Activated T-helper 1 cell treated with anti-CD3 and anti-CD28 coated beads, Interleukin-12 subunit alpha, Interleukin-12 subunit beta, Interleukin-2, Interleukin-4 antibody, amounts not matched to agents 30 ng/mL and 10 ng/mL and 1 ng/mL, durations not matched to agents 14 hours and 24 hours and 36 hours (primary cell): Measurements from ENCODE around the gene DNMT3B. TPM values are rescaled to one million over a fixed set of nuclear protein-coding genes. Genes with fewer than 3 reads are reported as not detected.
"Not testable (repeated sequence)": the region's sequence is repeated elsewhere in the genome, so short reads cannot be mapped to it uniquely, and the experiment has no call there.

ENCODE experiments used
- DNase-seq: peaks from one replicate; pipeline ENCODE4 v3.0.0; 2021; ENCODE audit warnings: low spot score
- H3K27ac Mint-ChIP-seq: one replicate; pipeline ENCODE4 v1.8.0; 2021; ENCODE audit warnings: mild to moderate bottlenecking, mixed read lengths
- H3K27me3 Mint-ChIP-seq: one replicate; pipeline ENCODE4 v1.8.0; 2022; ENCODE audit warnings: mild to moderate bottlenecking, moderate library complexity, mixed read lengths; ENCODE audit not compliant: insufficient read depth
- H3K36me3 Mint-ChIP-seq: one replicate; pipeline ENCODE4 v1.8.0; 2021; ENCODE audit warnings: low read depth, mixed read lengths
- H3K4me1 Mint-ChIP-seq: one replicate; pipeline ENCODE4 v1.8.0; 2021; ENCODE audit warnings: low read depth, mixed read lengths
- H3K4me3 Mint-ChIP-seq: one replicate; pipeline ENCODE4 v1.8.0; 2021; ENCODE audit warnings: mild to moderate bottlenecking, moderate library complexity, mixed read lengths
- H3K9me3 Mint-ChIP-seq: one replicate; pipeline ENCODE4 v1.8.0; 2021; ENCODE audit warnings: mixed read lengths
- intact Hi-C: fragments of 100-400 bp; cut with micrococcal nuclease; formaldehyde crosslinking; loops from one replicate; pipeline ENCODE4 v1.15.1; 2024
- total RNA-seq: library from RNA; stranded (reverse); gene quantifications from 2 replicates; pipeline ENCODE4 v1.2.3, GENCODE V29; 2022

The DNMT3B gene
- total RNA-seq, 1 donor from 2014 or later, result 0.75 TPM

DNA sequence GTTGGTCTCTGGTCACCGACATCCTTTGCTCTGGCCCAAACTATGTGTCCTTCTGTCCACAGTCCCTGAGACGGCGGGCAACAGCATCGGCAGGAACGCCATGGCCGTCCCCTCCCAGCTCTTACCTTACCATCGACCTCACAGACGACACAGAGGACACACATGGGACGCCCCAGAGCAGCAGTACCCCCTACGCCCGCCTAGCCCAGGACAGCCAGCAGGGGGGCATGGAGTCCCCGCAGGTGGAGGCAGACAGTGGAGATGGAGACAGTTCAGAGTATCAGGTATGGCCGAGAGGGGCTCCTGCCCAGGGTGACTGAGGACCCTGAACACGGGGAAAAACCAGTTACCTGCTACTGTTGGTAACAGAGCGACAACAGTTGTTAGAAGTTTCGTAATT is 25.0 kb downstream of the DNMT3B start:
- no peaks in the 10 kb centered on the region for H3K9me3 Mint-ChIP-seq
- DNase-seq, result no peak
- no peaks in the 10 kb centered on the region for H3K27me3 Mint-ChIP-seq
- H3K4me1 Mint-ChIP-seq, result peaks cover 14% of the 10 kb centered on the region
- intact Hi-C loops, result no loop called here
- no peak overlapping the region for H3K4me3 Mint-ChIP-seq
- no peaks in the 10 kb centered on the region for H3K36me3 Mint-ChIP-seq
- H3K27ac Mint-ChIP-seq, result no peak overlapping the region

DNA sequence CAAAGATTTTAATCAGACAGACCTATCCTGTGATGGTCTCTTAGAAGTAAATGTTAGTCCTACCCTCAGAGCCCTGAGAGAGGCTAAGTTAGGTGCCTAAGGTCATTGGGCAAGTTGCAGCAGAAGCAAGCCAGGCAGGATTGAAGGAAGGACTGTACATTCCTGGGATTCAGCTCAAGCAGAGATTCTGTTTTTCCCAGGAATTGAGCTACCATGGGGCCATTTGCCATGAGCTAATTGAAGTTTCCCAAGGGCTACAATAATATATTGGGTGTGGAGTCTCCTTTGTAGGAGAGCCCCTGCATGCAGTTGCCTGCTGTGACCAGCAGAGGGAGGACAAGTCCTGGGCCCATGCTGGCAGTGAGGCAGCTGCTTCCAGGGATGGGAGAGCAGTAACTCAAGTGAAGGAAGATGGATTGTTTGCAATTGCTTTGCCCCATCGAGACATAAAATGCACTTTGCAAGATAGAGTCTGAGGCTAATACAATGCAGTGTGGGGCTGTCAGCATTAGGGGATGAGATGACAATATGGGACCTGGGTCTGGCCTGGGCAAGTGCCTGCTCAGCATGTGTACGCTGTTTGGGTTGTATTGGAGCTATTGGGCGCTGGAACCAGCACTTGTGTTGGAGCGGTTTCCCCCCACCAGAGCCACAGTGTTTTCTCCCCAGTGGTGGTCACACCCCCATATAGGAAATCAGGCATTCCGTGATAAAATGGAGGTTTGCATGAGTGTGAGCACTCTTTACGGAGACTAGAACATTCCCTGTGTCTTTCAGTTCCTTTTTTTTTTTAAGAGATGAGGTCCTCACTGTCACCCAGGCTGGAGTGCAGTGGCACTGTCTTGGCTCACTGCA is 27.9 kb downstream of the DNMT3B start:
- Mint-ChIP-seq H3K36me3 (no peaks in the 10 kb centered on the region), H3K27ac (no peak overlapping the region), H3K27me3 (no peaks in the 10 kb centered on the region), H3K9me3 (no peaks in the 10 kb centered on the region), H3K4me1 (peaks cover 29% of the 10 kb centered on the region), H3K4me3 (no peak overlapping the region)
- peak; percentile 60 for DNase-seq
- intact Hi-C loops, result loop anchor here (1.0 to 5.0 kb wide), 7 partner anchors 29 to 509 kb away; partner anchors contain the start of gene MAPRE1

DNA sequence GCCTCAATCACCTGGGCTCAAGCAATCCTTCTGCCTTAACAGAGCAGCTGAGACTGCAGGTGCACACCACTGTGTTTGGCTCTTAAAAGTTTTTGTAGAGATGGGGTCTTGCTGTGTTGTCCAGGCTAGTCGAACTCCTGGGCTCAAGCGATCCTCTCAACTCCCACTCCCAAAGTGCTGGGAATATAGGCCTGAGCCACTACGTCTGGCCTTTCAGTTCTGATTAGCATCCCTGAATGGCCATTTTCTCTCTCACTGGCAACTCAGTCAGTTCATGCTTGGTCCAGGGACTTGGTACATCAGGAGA is 28.5 kb downstream of the DNMT3B start:
- Mint-ChIP-seq H3K4me3 (no peak overlapping the region), H3K4me1 (peaks cover 29% of the 10 kb centered on the region), H3K9me3 (no peaks in the 10 kb centered on the region), H3K36me3 (no peaks in the 10 kb centered on the region), H3K27me3 (no peaks in the 10 kb centered on the region), H3K27ac (no peak overlapping the region)
- DNase-seq, result no peak
- intact Hi-C loops, result loop anchor here (1.0 to 5.0 kb wide), 7 partner anchors 29 to 508 kb away; partner anchors contain the start of gene MAPRE1

DNA sequence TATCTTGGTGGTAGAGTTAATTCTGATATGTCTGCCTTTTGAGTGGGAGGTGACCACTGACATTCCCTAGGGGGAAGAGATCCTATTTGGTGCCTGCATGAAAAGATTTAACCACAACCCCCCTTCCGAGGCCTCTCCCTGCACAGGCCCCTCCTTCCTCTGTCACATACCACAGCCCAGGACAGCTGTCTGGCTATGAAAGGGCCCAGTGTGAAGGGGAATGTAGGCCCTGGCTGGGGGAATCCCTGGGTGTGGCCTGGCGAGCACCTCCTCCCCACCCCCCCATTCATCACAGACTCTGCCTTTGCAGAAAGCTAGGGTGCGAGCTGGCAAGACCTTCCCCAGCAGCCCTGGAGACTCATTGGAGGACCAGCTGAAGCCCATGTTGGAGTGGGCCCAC is 30.1 kb downstream of the DNMT3B start:
- no peaks in the 10 kb centered on the region for H3K36me3 Mint-ChIP-seq
- H3K27me3 Mint-ChIP-seq, result no peaks in the 10 kb centered on the region
- peaks cover 29% of the 10 kb centered on the region for H3K4me1 Mint-ChIP-seq
- peak; percentile 11 for DNase-seq
- no peaks in the 10 kb centered on the region for H3K9me3 Mint-ChIP-seq
- intact Hi-C loops, result loop anchor here (5.0 kb wide), 1 partner anchor 40 kb away; no protein-coding TSS in a partner anchor
- no peak overlapping the region for H3K4me3 Mint-ChIP-seq
- no peak overlapping the region for H3K27ac Mint-ChIP-seq

DNA sequence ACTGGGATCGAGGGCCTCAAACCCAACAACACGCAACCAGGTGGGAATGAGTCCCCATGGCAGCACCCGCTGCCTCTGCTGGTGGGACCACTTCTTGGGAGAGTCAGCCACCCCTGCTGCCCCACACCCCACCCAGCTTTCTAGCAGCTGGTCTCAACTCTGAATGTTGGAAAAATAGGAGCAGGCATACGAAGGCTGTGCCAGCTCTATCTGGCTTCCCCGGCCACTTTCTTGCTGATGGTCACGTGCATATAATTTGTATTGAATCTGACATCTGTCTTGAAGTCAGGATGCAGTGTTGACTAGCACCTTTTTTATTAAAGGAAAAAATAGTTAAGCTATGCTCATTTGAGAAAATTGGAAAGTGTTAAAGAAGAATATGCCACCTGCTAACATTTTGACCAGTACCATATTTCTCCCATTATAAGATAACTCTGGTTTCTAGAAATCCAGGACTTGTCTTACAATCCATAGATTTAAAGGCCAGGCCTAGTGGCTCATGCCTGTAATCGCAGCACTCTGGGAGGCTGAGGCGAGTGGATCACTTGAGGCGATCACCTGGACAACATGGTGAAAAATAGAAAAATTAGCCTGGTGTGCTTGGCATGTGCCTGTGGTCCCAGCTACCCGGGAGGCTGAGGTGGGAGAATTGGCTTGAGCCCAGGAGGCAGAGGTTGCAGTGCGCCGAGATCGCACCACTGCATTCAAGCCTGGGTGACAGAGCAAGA is 30.7 kb downstream of the DNMT3B start:
- no peak for DNase-seq
- intact Hi-C loops, result loop anchor here (5.0 kb wide), 1 partner anchor 39 kb away; no protein-coding TSS in a partner anchor

DNA sequence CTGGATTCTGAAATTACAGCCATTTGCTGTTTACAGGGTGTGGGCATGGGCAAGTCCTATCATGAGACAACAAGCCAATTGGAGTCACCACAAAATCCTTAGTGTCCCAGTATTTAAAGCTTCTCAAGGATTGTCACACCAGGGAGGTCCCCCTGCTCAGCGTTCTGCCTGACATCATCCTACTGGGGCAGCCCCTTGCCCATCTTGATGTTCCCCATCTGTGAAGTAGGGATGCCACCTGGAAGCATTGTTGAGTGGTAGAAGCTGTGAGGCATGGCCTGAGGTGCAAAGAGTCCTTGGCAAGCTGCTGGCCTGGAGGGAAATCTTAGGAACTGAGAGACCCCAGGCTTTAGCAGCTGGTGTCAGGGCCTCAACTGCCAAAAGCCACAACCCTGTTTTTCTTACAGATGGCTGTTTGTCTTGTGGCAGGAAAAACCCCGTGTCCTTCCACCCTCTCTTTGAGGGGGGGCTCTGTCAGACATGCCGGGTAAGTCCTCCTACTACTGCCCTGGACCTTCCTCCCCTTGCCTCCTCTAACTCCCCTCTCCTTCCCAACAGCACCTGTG is 34.3 kb downstream of the DNMT3B start:
- Mint-ChIP-seq H3K36me3 (no peaks in the 10 kb centered on the region), H3K27ac (no peak overlapping the region), H3K9me3 (no peaks in the 10 kb centered on the region), H3K4me3 (no peak overlapping the region), H3K27me3 (no peaks in the 10 kb centered on the region), H3K4me1 (peaks cover 22% of the 10 kb centered on the region)
- intact Hi-C loops, result no loop called here
- DNase-seq, result no peak

More for the DNA sequence above, 30.7 kb downstream of the DNMT3B start:
- Mint-ChIP-seq H3K4me3 (no peak overlapping the region), H3K36me3 (no peaks in the 10 kb centered on the region), H3K4me1 (peaks cover 29% of the 10 kb centered on the region), H3K9me3 (no peaks in the 10 kb centered on the region), H3K27ac (peak overlapping the region; percentile 40), H3K27me3 (no peaks in the 10 kb centered on the region)

DNA sequence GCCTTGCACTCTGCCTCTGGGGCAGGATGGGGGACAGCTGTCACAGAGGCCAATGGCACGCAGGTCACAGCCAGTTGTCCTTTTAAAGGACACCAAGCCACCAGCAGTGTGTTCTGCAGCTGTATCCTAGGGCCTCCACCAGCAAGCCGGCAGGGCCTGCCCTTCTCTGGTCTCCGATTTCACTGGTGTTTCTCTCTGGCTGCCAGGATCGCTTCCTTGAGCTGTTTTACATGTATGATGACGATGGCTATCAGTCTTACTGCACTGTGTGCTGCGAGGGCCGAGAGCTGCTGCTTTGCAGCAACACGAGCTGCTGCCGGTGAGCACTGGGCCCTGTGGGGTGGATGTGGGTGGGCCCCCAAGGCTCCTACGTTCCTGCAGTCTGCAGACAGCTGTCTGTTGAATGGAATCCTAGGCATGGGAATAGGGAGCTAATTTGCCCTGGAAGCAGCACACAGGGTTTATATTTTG is 34.8 kb downstream of the DNMT3B start:
- Mint-ChIP-seq H3K9me3 (no peaks in the 10 kb centered on the region), H3K27me3 (no peaks in the 10 kb centered on the region), H3K36me3 (no peaks in the 10 kb centered on the region), H3K4me3 (no peak overlapping the region), H3K27ac (no peak overlapping the region), H3K4me1 (peaks cover 17% of the 10 kb centered on the region)
- intact Hi-C loops, result no loop called here
- DNase-seq, result no peak

DNA sequence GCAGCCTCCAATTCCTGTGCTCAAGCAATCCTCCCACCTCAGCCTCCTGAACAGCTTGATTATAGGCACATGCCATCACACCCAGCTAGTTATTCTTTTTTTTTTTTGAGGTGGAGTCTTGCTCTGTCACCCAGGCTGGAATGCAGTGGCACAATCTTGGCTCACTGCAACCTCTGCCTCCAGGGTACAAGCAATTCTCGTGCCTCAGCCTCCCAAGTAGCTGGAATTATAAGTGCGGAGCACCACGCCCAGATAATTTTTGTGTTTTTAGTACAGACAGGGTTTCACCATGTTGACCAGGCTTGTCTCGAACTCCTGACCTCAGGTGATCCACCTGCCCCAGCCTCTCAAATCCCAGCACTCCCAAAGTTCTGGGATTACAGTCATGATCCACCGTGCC is 35.4 kb downstream of the DNMT3B start:
- H3K4me1 Mint-ChIP-seq, result peaks cover 12% of the 10 kb centered on the region
- DNase-seq, H3K27me3 Mint-ChIP-seq, H3K36me3 Mint-ChIP-seq, H3K27ac Mint-ChIP-seq, intact Hi-C loops, H3K9me3 Mint-ChIP-seq, H3K4me3 Mint-ChIP-seq: not testable (repeated sequence)

DNA sequence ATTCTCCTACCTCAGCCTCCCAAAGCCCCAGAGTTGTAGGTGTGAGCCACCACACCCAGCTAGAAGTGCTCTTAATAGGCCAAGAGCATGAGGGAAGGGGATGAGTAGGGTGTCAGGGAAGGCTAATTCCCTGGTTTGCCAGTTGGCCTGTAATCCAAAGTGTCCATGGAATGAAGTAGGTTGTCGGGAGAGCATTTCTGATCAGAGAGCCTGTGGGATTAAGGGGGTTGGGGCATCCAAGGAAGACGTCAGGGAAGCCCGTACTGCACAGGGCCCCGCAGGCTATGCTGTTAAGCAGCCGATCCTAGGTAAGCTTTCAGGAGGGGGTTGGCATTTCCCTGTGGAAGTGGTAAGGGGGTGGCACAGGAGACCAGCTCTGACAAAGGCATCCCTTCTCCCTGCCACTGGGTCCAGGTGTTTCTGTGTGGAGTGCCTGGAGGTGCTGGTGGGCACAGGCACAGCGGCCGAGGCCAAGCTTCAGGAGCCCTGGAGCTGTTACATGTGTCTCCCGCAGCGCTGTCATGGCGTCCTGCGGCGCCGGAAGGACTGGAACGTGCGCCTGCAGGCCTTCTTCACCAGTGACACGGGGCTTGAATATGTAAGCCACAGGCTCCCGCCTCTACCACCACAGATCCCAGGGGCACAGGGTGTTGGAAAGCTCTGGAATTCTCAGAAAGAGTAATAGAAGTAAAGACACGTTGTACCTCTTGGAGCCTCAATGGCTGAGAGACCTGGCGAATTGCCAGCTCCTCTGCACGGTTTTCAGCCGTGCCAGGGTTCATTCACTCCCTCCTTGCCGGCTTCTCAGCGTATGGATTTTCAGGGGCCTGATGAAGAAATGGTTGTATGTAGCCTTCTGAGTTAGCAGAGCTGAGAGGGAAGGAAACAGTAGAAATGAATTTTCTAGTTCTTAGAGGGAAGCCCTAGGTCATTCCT is 36.1 kb downstream of the DNMT3B start:
- intact Hi-C loops, result no loop called here
- no peak overlapping the region for H3K4me3 Mint-ChIP-seq
- H3K27ac Mint-ChIP-seq, result no peak overlapping the region
- peaks cover 3% of the 10 kb centered on the region for H3K36me3 Mint-ChIP-seq
- H3K4me1 Mint-ChIP-seq, result peaks cover 7% of the 10 kb centered on the region
- no peaks in the 10 kb centered on the region for H3K27me3 Mint-ChIP-seq
- H3K9me3 Mint-ChIP-seq, result no peaks in the 10 kb centered on the region
- DNase-seq, result no peak

DNA sequence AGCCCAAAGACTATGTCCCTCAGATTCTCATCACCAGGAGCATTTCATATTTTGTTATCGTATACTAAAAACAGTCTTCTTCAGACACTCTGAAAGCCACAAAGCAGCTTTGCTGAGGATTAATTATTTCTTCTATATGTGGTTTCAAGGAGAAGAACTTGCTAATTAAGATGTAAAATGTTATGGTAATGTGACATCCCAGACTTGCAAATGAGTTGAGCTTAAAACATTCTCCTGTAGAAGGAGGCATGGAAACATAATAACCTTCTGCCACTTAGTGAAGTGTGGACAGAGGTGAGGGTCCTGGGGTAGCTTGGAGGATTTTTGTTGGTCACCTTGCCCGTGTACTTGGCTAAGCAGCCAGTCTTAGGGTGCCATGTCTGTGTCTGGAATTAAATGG is 40.9 kb downstream of the DNMT3B start:
- Mint-ChIP-seq H3K27me3 (no peaks in the 10 kb centered on the region), H3K4me3 (no peak overlapping the region), H3K36me3 (peaks cover 3% of the 10 kb centered on the region), H3K27ac (no peak overlapping the region), H3K4me1 (no peaks in the 10 kb centered on the region), H3K9me3 (no peaks in the 10 kb centered on the region)
- intact Hi-C loops, result no loop called here
- DNase-seq, result no peak

DNA sequence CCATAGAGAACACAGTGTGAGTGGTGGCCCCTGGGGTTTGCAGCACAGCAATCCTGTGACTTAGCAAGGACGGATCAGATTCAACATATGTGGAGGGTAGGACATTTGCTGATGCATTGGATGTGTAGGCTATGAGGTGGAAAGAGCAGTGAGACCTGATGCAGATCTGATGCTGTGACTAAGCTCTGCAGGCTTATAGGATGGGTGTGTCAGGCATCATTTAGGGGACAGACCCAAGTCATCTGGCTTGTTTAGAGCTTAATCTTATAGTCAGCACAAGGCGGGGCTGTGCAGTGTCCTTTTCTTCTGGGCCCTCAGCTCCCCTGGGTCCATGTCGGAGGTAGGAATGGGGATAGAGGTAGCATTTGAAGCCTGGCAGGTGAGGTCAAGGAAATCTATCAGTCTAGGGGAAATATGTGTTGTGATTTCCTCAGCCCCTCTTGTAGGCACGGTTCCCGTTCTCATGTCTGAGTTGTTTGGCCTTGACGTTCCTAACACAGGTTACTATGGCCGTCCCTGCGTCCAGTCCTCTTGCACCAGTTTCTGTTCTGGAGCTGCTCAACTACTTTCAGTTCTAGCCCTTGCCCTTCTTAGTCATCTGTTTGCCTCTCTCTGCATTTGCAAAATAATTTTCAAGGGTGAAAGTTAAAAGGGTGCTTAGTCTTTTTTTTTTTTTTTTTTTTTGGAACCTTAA is 42.0 kb downstream of the DNMT3B start:
- intact Hi-C loops, result no loop called here
- H3K27me3 Mint-ChIP-seq, result peaks cover 3% of the 10 kb centered on the region
- H3K9me3 Mint-ChIP-seq, result no peaks in the 10 kb centered on the region
- DNase-seq, result no peak
- peaks cover 3% of the 10 kb centered on the region for H3K36me3 Mint-ChIP-seq
- no peaks in the 10 kb centered on the region for H3K4me1 Mint-ChIP-seq
- H3K4me3 Mint-ChIP-seq, result no peak overlapping the region
- H3K27ac Mint-ChIP-seq, result no peak overlapping the region

DNA sequence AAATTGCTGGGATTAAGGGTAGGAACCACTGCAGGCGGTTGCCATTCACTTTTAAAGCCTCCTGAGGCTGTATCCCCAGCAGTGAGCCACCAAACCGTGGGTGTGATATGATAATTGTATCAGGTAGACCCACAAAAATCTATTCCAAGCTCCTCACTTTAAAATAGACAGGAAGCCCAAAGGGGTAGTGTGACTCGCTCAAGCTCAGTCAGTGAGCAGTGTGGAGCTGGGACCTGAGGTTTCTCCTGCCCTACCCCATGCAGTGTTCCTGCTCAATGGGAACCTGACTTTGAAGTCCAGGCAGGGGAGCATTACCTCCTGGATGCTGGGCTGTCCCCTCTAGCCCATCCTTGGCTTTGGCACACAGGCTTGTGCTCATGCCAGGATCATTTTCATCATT is 42.6 kb downstream of the DNMT3B start:
- intact Hi-C loops, result no loop called here
- H3K9me3 Mint-ChIP-seq, result no peaks in the 10 kb centered on the region
- H3K36me3 Mint-ChIP-seq, result peaks cover 3% of the 10 kb centered on the region
- H3K27me3 Mint-ChIP-seq, result peaks cover 3% of the 10 kb centered on the region
- H3K27ac Mint-ChIP-seq, result no peak overlapping the region
- DNase-seq, result no peak
- H3K4me1 Mint-ChIP-seq, result no peaks in the 10 kb centered on the region
- no peak overlapping the region for H3K4me3 Mint-ChIP-seq
